ENCODE measurements around the gene ARAP1. TPM values are rescaled to one million over a fixed set of nuclear protein-coding genes. Genes with fewer than 3 reads are reported as not detected.
A peak's percentile ranks its signal among the peaks of the same experiment; 100 is the strongest.

The ARAP1 gene
- total RNA-seq, 1 experiment from 2014 or later = 76.1 TPM

DNA sequence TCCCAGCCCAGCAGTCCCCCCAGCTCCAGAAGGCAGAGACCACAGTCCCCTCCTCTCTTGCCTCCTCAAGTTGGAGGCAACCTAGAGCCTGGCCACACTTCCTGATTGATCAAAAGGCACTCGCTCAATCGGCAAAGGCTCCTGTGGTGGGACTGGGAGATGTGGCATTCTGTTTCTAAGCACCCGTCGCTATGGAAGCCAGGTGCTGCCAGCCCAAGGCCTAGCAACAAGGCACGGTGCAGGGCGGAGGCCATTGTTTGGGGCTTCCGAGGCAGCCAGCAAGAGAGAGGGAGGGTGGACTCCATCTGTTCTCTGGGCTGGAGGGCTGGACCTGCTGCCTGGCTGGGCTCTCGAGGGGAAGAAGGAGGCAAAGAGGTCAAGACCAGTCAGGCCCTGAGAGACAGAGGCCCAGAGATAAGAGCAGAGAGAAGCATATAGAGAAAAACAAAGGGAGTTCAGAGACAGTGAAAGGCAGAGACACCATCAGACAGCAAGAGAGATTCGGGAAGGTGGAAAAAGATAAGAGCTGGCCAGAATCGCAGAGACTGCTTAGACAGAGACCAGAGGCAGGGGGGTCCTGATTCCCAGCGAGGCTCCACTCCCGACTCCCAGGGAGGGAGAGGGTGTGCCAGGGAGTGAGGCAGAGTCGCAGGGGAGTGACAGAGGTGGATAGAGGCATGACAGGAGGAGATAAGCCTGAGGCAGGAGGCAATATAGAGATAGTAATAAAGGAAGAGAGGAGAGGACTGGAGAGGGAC lies 99.2 kb downstream of the ARAP1 start:
- Histone ChIP-seq H2AFZ (ENCODE audit: low read length) (no peak overlapping the region), H3K4me3 (ENCODE audit: low read length) (no peak overlapping the region), H3K9me3 (ENCODE audit: low read length) (no peaks in the 10 kb centered on the region), H3K36me3 (ENCODE audit: insufficient read depth, low read length) (no peaks in the 10 kb centered on the region), H3K27me3 (ENCODE audit: low read length) (no peaks in the 10 kb centered on the region), H4K20me1 (ENCODE audit: insufficient read depth, low read depth, low read length) (peaks cover 12% of the 10 kb centered on the region), H3K79me2 (ENCODE audit: low read length) (no peaks in the 10 kb centered on the region), H3K27ac (ENCODE audit: low read length) (no peak overlapping the region), H3K4me2 (ENCODE audit: low read depth, low read length, poor library complexity, severe bottlenecking) (no peak overlapping the region), H3K9ac (ENCODE audit: low read length) (no peak overlapping the region), H3K4me1 (ENCODE audit: low read length) (peaks cover 8% of the 10 kb centered on the region), H3K9me2 (replicated peaks; ENCODE audit: insufficient read depth, low read length) (no peaks in the 10 kb centered on the region)
- no peak for DNase-seq

GRCh38 chr11:72652133-72652532 lies 100.1 kb downstream of the ARAP1 start:
- DNase-seq = no peak
- H2AFZ ChIP-seq (ENCODE audit: low read length) = no peak overlapping the region
- H3K9me3 ChIP-seq (ENCODE audit: low read length) = no peaks in the 10 kb centered on the region
- H4K20me1 ChIP-seq (ENCODE audit: insufficient read depth, low read depth, low read length) = peaks cover 10% of the 10 kb centered on the region
- H3K9me2 ChIP-seq (replicated peaks; ENCODE audit: insufficient read depth, low read length) = no peaks in the 10 kb centered on the region
- no peak overlapping the region for H3K9ac ChIP-seq (ENCODE audit: low read length)
- no peak overlapping the region for H3K4me2 ChIP-seq (ENCODE audit: low read depth, low read length, poor library complexity, severe bottlenecking)
- H3K4me1 ChIP-seq (ENCODE audit: low read length) = peaks cover 8% of the 10 kb centered on the region
- no peak overlapping the region for H3K27ac ChIP-seq (ENCODE audit: low read length)
- H3K27me3 ChIP-seq (ENCODE audit: low read length) = no peaks in the 10 kb centered on the region
- no peak overlapping the region for H3K4me3 ChIP-seq (ENCODE audit: low read length)
- H3K79me2 ChIP-seq (ENCODE audit: low read length) = no peaks in the 10 kb centered on the region
- no peaks in the 10 kb centered on the region for H3K36me3 ChIP-seq (ENCODE audit: insufficient read depth, low read length)

DNA sequence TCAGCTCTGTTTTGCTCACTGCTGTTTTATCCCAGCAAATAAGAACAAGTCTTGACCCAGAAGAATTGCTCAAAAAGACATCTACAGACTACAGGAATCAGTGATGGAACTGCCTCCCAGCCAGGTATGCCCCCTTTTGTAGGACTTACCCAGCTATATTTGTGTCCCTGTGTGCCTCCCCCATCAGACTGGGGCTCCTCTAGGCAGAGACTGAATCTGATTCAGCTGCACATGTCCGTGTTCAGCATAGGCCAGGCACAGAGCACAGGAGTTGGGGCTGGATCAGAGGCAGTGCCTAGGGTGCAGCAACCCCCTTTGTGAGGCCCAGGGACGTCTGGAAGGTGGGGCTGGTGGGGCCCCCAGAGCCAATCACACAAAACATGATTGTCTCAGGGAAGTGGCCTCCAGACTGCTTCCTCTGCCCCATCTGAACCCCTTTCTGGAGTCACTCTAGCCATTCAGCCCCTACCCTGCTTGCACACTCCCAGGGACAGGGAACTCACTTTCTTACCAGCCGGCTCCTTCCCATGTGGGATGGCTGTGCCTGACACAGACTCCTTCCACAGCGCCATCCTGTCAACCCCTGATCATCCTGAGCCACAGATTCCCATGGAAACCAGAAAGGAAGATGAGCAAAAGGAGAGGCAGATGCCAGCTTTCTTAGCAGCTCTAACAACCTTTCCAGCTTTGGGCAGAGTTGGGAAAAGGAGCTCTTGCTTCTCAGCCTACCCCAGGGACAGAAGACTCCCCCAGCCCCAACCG lies 102.8 kb downstream of the ARAP1 start:
- no peaks in the 10 kb centered on the region for H3K27me3 ChIP-seq (ENCODE audit: low read length)
- H3K9ac ChIP-seq (ENCODE audit: low read length) = no peak overlapping the region
- no peak overlapping the region for H3K4me2 ChIP-seq (ENCODE audit: low read depth, low read length, poor library complexity, severe bottlenecking)
- peaks cover 6% of the 10 kb centered on the region for H4K20me1 ChIP-seq (ENCODE audit: insufficient read depth, low read depth, low read length)
- peaks cover 8% of the 10 kb centered on the region for H3K4me1 ChIP-seq (ENCODE audit: low read length)
- no peak for DNase-seq
- H3K36me3 ChIP-seq (ENCODE audit: insufficient read depth, low read length) = no peaks in the 10 kb centered on the region
- no peak overlapping the region for H2AFZ ChIP-seq (ENCODE audit: low read length)
- H3K4me3 ChIP-seq (ENCODE audit: low read length) = no peak overlapping the region
- H3K79me2 ChIP-seq (ENCODE audit: low read length) = no peaks in the 10 kb centered on the region
- no peaks in the 10 kb centered on the region for H3K9me2 ChIP-seq (replicated peaks; ENCODE audit: insufficient read depth, low read length)
- H3K9me3 ChIP-seq (ENCODE audit: low read length) = no peaks in the 10 kb centered on the region
- H3K27ac ChIP-seq (ENCODE audit: low read length) = no peak overlapping the region

DNA sequence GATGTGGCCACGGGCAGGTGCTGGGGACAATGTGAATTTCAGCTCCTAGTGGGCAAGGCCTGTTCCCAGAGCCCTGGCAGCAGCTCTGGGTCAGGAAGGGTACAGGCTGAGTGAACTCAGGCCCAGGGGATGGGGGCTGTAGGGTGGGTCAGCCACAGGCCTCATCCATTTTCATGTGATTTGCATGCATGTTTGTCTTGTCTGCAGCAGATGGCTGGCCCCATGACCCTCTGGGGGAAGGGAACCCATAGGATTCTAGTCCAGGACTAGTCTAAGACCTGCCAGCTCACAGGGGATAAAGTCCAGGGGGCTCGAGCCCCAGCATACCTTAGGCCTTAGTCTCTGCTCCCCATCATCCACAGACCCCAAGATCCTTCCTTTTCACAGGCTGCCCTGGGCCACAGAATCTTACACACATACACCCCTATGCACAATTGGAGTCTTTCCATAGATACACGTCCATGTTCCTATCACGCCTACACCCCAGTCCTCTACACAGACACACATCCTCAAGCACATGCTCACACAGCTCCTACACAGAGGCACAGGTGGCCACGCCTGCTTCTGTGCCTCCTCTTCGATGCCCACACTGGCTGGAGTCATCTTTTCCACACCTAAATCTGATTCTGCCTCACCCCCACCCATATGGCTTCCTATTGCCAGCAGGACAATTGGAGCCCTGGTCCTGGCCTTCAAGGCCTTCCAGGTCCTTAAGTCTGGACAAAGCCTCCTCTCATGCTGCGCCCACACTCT lies 103.6 kb downstream of the ARAP1 start:
- H3K36me3 ChIP-seq (ENCODE audit: insufficient read depth, low read length) = no peaks in the 10 kb centered on the region
- no peak overlapping the region for H3K4me3 ChIP-seq (ENCODE audit: low read length)
- no peaks in the 10 kb centered on the region for H3K79me2 ChIP-seq (ENCODE audit: low read length)
- H3K4me1 ChIP-seq (ENCODE audit: low read length) = peaks cover 8% of the 10 kb centered on the region
- H3K9me3 ChIP-seq (ENCODE audit: low read length) = no peaks in the 10 kb centered on the region
- peaks cover 6% of the 10 kb centered on the region for H4K20me1 ChIP-seq (ENCODE audit: insufficient read depth, low read depth, low read length)
- H3K4me2 ChIP-seq (ENCODE audit: low read depth, low read length, poor library complexity, severe bottlenecking) = no peak overlapping the region
- no peaks in the 10 kb centered on the region for H3K9me2 ChIP-seq (replicated peaks; ENCODE audit: insufficient read depth, low read length)
- H2AFZ ChIP-seq (ENCODE audit: low read length) = no peak overlapping the region
- no peak overlapping the region for H3K27ac ChIP-seq (ENCODE audit: low read length)
- H3K9ac ChIP-seq (ENCODE audit: low read length) = no peak overlapping the region
- DNase-seq = no peak
- no peaks in the 10 kb centered on the region for H3K27me3 ChIP-seq (ENCODE audit: low read length)

GRCh38 chr11:72647882-72648281 lies 104.3 kb downstream of the ARAP1 start:
- H3K9ac ChIP-seq (ENCODE audit: low read length) = no peak overlapping the region
- H3K4me1 ChIP-seq (ENCODE audit: low read length) = peaks cover 12% of the 10 kb centered on the region
- H2AFZ ChIP-seq (ENCODE audit: low read length) = no peak overlapping the region
- H3K9me2 ChIP-seq (replicated peaks; ENCODE audit: insufficient read depth, low read length) = no peaks in the 10 kb centered on the region
- no peak overlapping the region for H3K4me2 ChIP-seq (ENCODE audit: low read depth, low read length, poor library complexity, severe bottlenecking)
- no peaks in the 10 kb centered on the region for H3K27me3 ChIP-seq (ENCODE audit: low read length)
- H3K36me3 ChIP-seq (ENCODE audit: insufficient read depth, low read length) = no peaks in the 10 kb centered on the region
- DNase-seq = no peak
- no peak overlapping the region for H3K4me3 ChIP-seq (ENCODE audit: low read length)
- no peak overlapping the region for H3K27ac ChIP-seq (ENCODE audit: low read length)
- no peaks in the 10 kb centered on the region for H3K79me2 ChIP-seq (ENCODE audit: low read length)
- peaks cover 6% of the 10 kb centered on the region for H4K20me1 ChIP-seq (ENCODE audit: insufficient read depth, low read depth, low read length)
- H3K9me3 ChIP-seq (ENCODE audit: low read length) = no peaks in the 10 kb centered on the region

DNA sequence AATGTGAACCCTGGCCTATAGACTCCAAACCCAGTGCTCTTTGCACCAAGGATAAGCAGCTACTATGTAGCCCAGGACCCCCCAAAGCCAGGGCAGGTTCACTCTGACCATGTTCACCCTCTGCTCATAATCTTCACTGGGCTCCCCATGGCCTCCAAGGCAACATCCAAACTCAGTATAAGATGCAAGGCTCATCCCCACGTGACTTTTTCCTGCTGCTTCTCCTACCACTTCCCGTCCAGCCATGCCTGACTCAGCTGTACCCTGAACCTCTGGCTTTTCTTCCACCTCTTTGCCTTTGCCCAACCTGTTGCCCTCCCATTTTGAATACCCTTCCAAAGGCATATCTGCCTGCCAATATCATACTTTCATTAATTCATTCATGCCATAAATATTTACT lies 105.7 kb downstream of the ARAP1 start:
- Histone ChIP-seq H3K4me1 (ENCODE audit: low read length) (peaks cover 16% of the 10 kb centered on the region), H2AFZ (ENCODE audit: low read length) (no peak overlapping the region), H3K9me2 (replicated peaks; ENCODE audit: insufficient read depth, low read length) (no peaks in the 10 kb centered on the region), H3K36me3 (ENCODE audit: insufficient read depth, low read length) (no peaks in the 10 kb centered on the region), H3K4me2 (ENCODE audit: low read depth, low read length, poor library complexity, severe bottlenecking) (no peak overlapping the region), H3K79me2 (ENCODE audit: low read length) (no peaks in the 10 kb centered on the region), H3K27me3 (ENCODE audit: low read length) (no peaks in the 10 kb centered on the region), H3K27ac (ENCODE audit: low read length) (no peak overlapping the region), H3K4me3 (ENCODE audit: low read length) (no peak overlapping the region), H4K20me1 (ENCODE audit: insufficient read depth, low read depth, low read length) (peaks cover 6% of the 10 kb centered on the region), H3K9me3 (ENCODE audit: low read length) (no peaks in the 10 kb centered on the region), H3K9ac (ENCODE audit: low read length) (no peak overlapping the region)
- no peak for DNase-seq

DNA sequence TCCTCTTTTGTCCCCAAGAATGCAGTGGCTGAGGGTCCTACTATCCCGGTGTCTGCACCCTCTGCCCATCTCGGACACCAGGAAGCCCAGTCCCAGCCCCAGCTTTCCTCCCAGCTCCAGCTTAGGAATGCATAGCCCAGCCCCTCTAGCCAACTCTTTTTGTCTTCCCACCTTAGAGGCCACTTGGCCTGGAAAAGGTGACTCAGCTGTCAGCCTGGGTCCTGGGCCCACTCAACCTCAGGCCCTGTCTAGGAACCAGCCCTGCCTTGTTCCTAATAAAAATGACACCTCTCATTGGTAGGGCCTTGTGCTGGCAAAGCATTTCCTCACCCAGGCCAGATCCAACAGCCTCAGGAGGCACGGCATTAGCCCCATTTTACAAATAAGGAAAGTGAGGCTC lies 106.2 kb downstream of the ARAP1 start:
- Histone ChIP-seq H4K20me1 (ENCODE audit: insufficient read depth, low read depth, low read length) (peaks cover 8% of the 10 kb centered on the region), H3K9me2 (replicated peaks; ENCODE audit: insufficient read depth, low read length) (no peaks in the 10 kb centered on the region), H3K4me2 (ENCODE audit: low read depth, low read length, poor library complexity, severe bottlenecking) (no peak overlapping the region), H3K9me3 (ENCODE audit: low read length) (no peaks in the 10 kb centered on the region), H3K4me1 (ENCODE audit: low read length) (peaks cover 16% of the 10 kb centered on the region), H3K9ac (ENCODE audit: low read length) (no peak overlapping the region), H2AFZ (ENCODE audit: low read length) (no peak overlapping the region), H3K4me3 (ENCODE audit: low read length) (no peak overlapping the region), H3K27ac (ENCODE audit: low read length) (no peak overlapping the region), H3K27me3 (ENCODE audit: low read length) (no peaks in the 10 kb centered on the region), H3K79me2 (ENCODE audit: low read length) (no peaks in the 10 kb centered on the region), H3K36me3 (ENCODE audit: insufficient read depth, low read length) (no peaks in the 10 kb centered on the region)
- DNase-seq = no peak

GRCh38 chr11:72643547-72643946 lies 108.7 kb downstream of the ARAP1 start:
- H3K4me2 ChIP-seq (ENCODE audit: low read depth, low read length, poor library complexity, severe bottlenecking) = peak overlapping the region; percentile 51
- H3K36me3 ChIP-seq (ENCODE audit: insufficient read depth, low read length) = no peaks in the 10 kb centered on the region
- peaks cover 11% of the 10 kb centered on the region for H3K4me1 ChIP-seq (ENCODE audit: low read length)
- no peaks in the 10 kb centered on the region for H3K9me2 ChIP-seq (replicated peaks; ENCODE audit: insufficient read depth, low read length)
- no peak overlapping the region for H3K4me3 ChIP-seq (ENCODE audit: low read length)
- no peak overlapping the region for H3K27ac ChIP-seq (ENCODE audit: low read length)
- H3K27me3 ChIP-seq (ENCODE audit: low read length) = no peaks in the 10 kb centered on the region
- no peak overlapping the region for H2AFZ ChIP-seq (ENCODE audit: low read length)
- no peaks in the 10 kb centered on the region for H3K79me2 ChIP-seq (ENCODE audit: low read length)
- H3K9me3 ChIP-seq (ENCODE audit: low read length) = no peaks in the 10 kb centered on the region
- no peak for DNase-seq
- H3K9ac ChIP-seq (ENCODE audit: low read length) = 0 out of 2 replicates have a peak overlapping the region, but pooled peaks have one; percentile 35
- peaks cover 16% of the 10 kb centered on the region for H4K20me1 ChIP-seq (ENCODE audit: insufficient read depth, low read depth, low read length)
